ENCODE measurements around the gene CDC42BPB.
A peak's percentile ranks its signal among the peaks of the same experiment; 100 is the strongest.

Gene CDC42BPB

GRCh38 chr14:102986810-102987579 is 70.4 kb downstream of the CDC42BPB start:
- DNase-seq = no peak

- DNase-seq = no peak
These were observed 71.7 kb downstream of the CDC42BPB start for GRCh38 chr14:102985665-102986064.

- DNase-seq = no peak
These were observed 72.8 kb downstream of the CDC42BPB start for GRCh38 chr14:102984336-102985102.

GRCh38 chr14:102983496-102983895 is 73.9 kb downstream of the CDC42BPB start:
- DNase-seq = no peak

- no peak for DNase-seq
These were observed 74.4 kb downstream of the CDC42BPB start for GRCh38 chr14:102982852-102983470.

- no peak for DNase-seq
These were observed 76.9 kb downstream of the CDC42BPB start for GRCh38 chr14:102980409-102980810.

- no peak for DNase-seq
These were observed 77.9 kb downstream of the CDC42BPB start for GRCh38 chr14:102979406-102979805.

GRCh38 chr14:102977475-102977874 is 79.9 kb downstream of the CDC42BPB start:
- no peak for DNase-seq

- no peak for DNase-seq
These were observed 81.7 kb downstream of the CDC42BPB start for GRCh38 chr14:102975662-102976061.

- no peak for DNase-seq
These were observed 83.6 kb downstream of the CDC42BPB start for GRCh38 chr14:102973706-102974285.

- no peak for DNase-seq
These were observed 85.3 kb downstream of the CDC42BPB start for GRCh38 chr14:102971836-102972606.

- DNase-seq = peak; percentile 82
These were observed 86.0 kb downstream of the CDC42BPB start for GRCh38 chr14:102971314-102971713.

- DNase-seq = no peak
These were observed 86.9 kb downstream of the CDC42BPB start for GRCh38 chr14:102970496-102970895.

- no peak for DNase-seq
These were observed 87.4 kb downstream of the CDC42BPB start for GRCh38 chr14:102969901-102970300.

- DNase-seq = no peak
These were observed 88.1 kb downstream of the CDC42BPB start for GRCh38 chr14:102969060-102969791.

GRCh38 chr14:102968306-102968705 is 89.0 kb downstream of the CDC42BPB start:
- DNase-seq = no peak

- DNase-seq = no peak
These were observed 89.9 kb downstream of the CDC42BPB start for GRCh38 chr14:102967506-102967795.

GRCh38 chr14:102966681-102967505 is 90.5 kb downstream of the CDC42BPB start:
- DNase-seq = no peak

GRCh38 chr14:102965971-102966655 is 91.2 kb downstream of the CDC42BPB start:
- DNase-seq = no peak

GRCh38 chr14:102965282-102965681 is 92.1 kb downstream of the CDC42BPB start:
- DNase-seq = no peak
